DOHH2 (cell line): ENCODE results near the gene RPAP3.

ENCODE experiments used
- H3F3A ChIP-seq: fragments of 200-600 bp; sonication (generic), shearing (Covaris generic); 2 replicates; pipeline ENCODE4 v1.6.0; 2016; ENCODE audit warnings: antibody characterized with exemption, mild to moderate bottlenecking; ENCODE audit not compliant: control insufficient read depth, insufficient read depth
- H3K27ac ChIP-seq: fragments of 200-600 bp; sonication (generic); 2 replicates; pipeline ENCODE4 v1.5.1; 2014; ENCODE audit warnings: low read depth, mild to moderate bottlenecking, low read length, moderate library complexity
- H3K27me3 ChIP-seq: fragments of 200-600 bp; sonication (generic); 2 replicates; pipeline ENCODE4 v1.6.1; 2014; ENCODE audit warnings: mild to moderate bottlenecking, low read length, mixed read lengths; ENCODE audit not compliant: control insufficient read depth
- H3K36me3 ChIP-seq: fragments of 200-600 bp; sonication (generic); 2 replicates; pipeline ENCODE4 v1.6.1; 2014; ENCODE audit warnings: mild to moderate bottlenecking, low read length, moderate library complexity, mixed read lengths; ENCODE audit not compliant: control insufficient read depth
- H3K4me1 ChIP-seq: fragments of 200-600 bp; sonication (generic); 2 replicates; pipeline ENCODE4 v1.6.1; 2014; ENCODE audit warnings: mild to moderate bottlenecking, low read length, mixed read lengths; ENCODE audit not compliant: control insufficient read depth
- H3K4me2 ChIP-seq: fragments of 200-600 bp; sonication (generic); 2 replicates; pipeline ENCODE4 v1.6.0; 2014; ENCODE audit warnings: mild to moderate bottlenecking, low read length, moderate library complexity
- H3K4me3 ChIP-seq: fragments of 200-600 bp; sonication (generic); 2 replicates; pipeline ENCODE4 v1.5.1; 2014; ENCODE audit warnings: mild to moderate bottlenecking, low read length, mixed read lengths
- H3K79me2 ChIP-seq: fragments of 200-600 bp; sonication (generic); 2 replicates; pipeline ENCODE4 v1.6.1; 2014; ENCODE audit warnings: mild to moderate bottlenecking, low read length, mixed read lengths; ENCODE audit not compliant: control insufficient read depth
- H3K9me2 ChIP-seq: fragments of 200-600 bp; sonication (generic); replicated peaks from 2 replicates; pipeline ENCODE4 v1.6.1; 2014; ENCODE audit warnings: mild to moderate bottlenecking, low read length, mixed read lengths; ENCODE audit not compliant: control insufficient read depth
- H3K9me3 ChIP-seq: fragments of 200-600 bp; sonication (generic); 2 replicates; pipeline ENCODE4 v1.6.1; 2014; ENCODE audit warnings: antibody characterized with exemption, low read length, mixed read lengths; ENCODE audit not compliant: control insufficient read depth, insufficient read depth
- H4K20me1 ChIP-seq: fragments of 200-600 bp; sonication (generic); 2 replicates; pipeline ENCODE4 v1.6.0; 2014; ENCODE audit warnings: low read depth, mild to moderate bottlenecking, antibody characterized with exemption, low read length, moderate library complexity; ENCODE audit not compliant: control insufficient read depth, insufficient read depth
- CTCF ChIP-seq: fragments of 200-600 bp; sonication (generic); IDR thresholded peaks from one replicate; pipeline ENCODE4 v1.5.1; 2014; ENCODE audit warnings: antibody characterized with exemption, mild to moderate bottlenecking, low read depth, low read length; ENCODE audit not compliant: poor library complexity, severe bottlenecking
- EZH2phosphoT487 ChIP-seq: fragments of 200-600 bp; sonication (generic); IDR thresholded peaks from 2 replicates; pipeline ENCODE4 v1.6.1; 2017; ENCODE audit warnings: borderline replicate concordance, mild to moderate bottlenecking, antibody characterized with exemption, low read length, moderate library complexity, mixed read lengths

The RPAP3 gene

GRCh38 chr12:47634127-47634526, 71.7 kb downstream of the RPAP3 start:
- Histone ChIP-seq H3K9me3 (peaks cover 5% of the 10 kb centered on the region; the same call in 1 of the 2 replicates), H3K36me3 (0 out of 2 replicates have a peak, but pooled peaks cover 3% of the 10 kb centered on the region), H3K27me3 (no peaks in the 10 kb centered on the region), H3K27ac (no peak overlapping the region), H3K9me2 (no peaks in the 10 kb centered on the region), H3K79me2 (no peaks in the 10 kb centered on the region), H3K4me1 (0 out of 2 replicates have a peak, but pooled peaks cover 2% of the 10 kb centered on the region), H4K20me1 (no peaks in the 10 kb centered on the region), H3K4me3 (no peak overlapping the region), H3K4me2 (no peak overlapping the region), H3F3A (peaks cover 16% of the 10 kb centered on the region)
- TF ChIP-seq CTCF = no peak
- no peak for TF ChIP-seq EZH2phosphoT487

GRCh38 chr12:47621960-47622359, 83.9 kb downstream of the RPAP3 start:
- no peaks in the 10 kb centered on the region for H3K9me2 ChIP-seq
- TF ChIP-seq CTCF (no peak), EZH2phosphoT487 (no peak)
- no peaks in the 10 kb centered on the region for H4K20me1 ChIP-seq

GRCh38 chr12:47617476-47617875, 88.4 kb downstream of the RPAP3 start:
- no peak overlapping the region for H3K27ac ChIP-seq
- no peaks in the 10 kb centered on the region for H3K36me3 ChIP-seq
- TF ChIP-seq EZH2phosphoT487 (no peak), CTCF (no peak)
- no peaks in the 10 kb centered on the region for H3K79me2 ChIP-seq
- no peaks in the 10 kb centered on the region for H3K9me2 ChIP-seq
- no peak overlapping the region for H3K4me2 ChIP-seq
- no peaks in the 10 kb centered on the region for H3K4me1 ChIP-seq
- no peaks in the 10 kb centered on the region for H3F3A ChIP-seq
- no peak overlapping the region for H3K4me3 ChIP-seq
- no peaks in the 10 kb centered on the region for H4K20me1 ChIP-seq
- no peaks in the 10 kb centered on the region for H3K27me3 ChIP-seq
- H3K9me3 ChIP-seq = peaks cover 20% of the 10 kb centered on the region; the same call in 1 of the 2 replicates

More at GRCh38 chr12:47621960-47622359, 83.9 kb downstream of the RPAP3 start:
- Histone ChIP-seq H3F3A (no peaks in the 10 kb centered on the region), H3K79me2 (no peaks in the 10 kb centered on the region), H3K4me1 (no peaks in the 10 kb centered on the region), H3K27ac (no peak overlapping the region), H3K27me3 (no peaks in the 10 kb centered on the region), H3K4me2 (no peak overlapping the region), H3K9me3 (no peaks in the 10 kb centered on the region), H3K4me3 (no peak overlapping the region), H3K36me3 (no peaks in the 10 kb centered on the region)

- no peaks in the 10 kb centered on the region for H3K4me1 ChIP-seq
- no peak overlapping the region for H3K4me2 ChIP-seq
- no peaks in the 10 kb centered on the region for H3K9me2 ChIP-seq
- H4K20me1 ChIP-seq = no peaks in the 10 kb centered on the region
- H3F3A ChIP-seq = no peaks in the 10 kb centered on the region
- no peaks in the 10 kb centered on the region for H3K79me2 ChIP-seq
- TF ChIP-seq EZH2phosphoT487 = no peak
- no peak for TF ChIP-seq CTCF
- no peaks in the 10 kb centered on the region for H3K27me3 ChIP-seq
- no peak overlapping the region for H3K4me3 ChIP-seq
- H3K27ac ChIP-seq = no peak overlapping the region
- no peaks in the 10 kb centered on the region for H3K36me3 ChIP-seq
- H3K9me3 ChIP-seq = peaks cover 20% of the 10 kb centered on the region; the same call in 1 of the 2 replicates
Measured at GRCh38 chr12:47616440-47616839, 89.4 kb downstream of the RPAP3 start.
